Measurements from ENCODE around the gene ZNF346.

The ZNF346 gene

GRCh38 chr5:177089127-177089526, 66.6 kb downstream of the ZNF346 start:
- no CpG with 5 or more reads among the region's 5 CpGs for WGBS (ENCODE audit: extremely low coverage, insufficient coverage, insufficient read length)
- no peak overlapping the region for H4K12ac ChIP-seq (ENCODE audit: low read depth, low read length)

GRCh38 chr5:177089825-177090641, 67.5 kb downstream of the ZNF346 start:
- Histone ChIP-seq H3K79me2 (ENCODE audit: control insufficient read depth, insufficient read depth, low read length, poor library complexity) (peaks cover 2% of the 10 kb centered on the region), H3K79me1 (ENCODE audit: low read length) (peaks cover 6% of the 10 kb centered on the region), H2AFZ (ENCODE audit: insufficient read depth, low read length, poor library complexity) (no peak overlapping the region)

More at GRCh38 chr5:177089127-177089526, 66.6 kb downstream of the ZNF346 start:
- Histone ChIP-seq H3K79me1 (ENCODE audit: low read length) (peaks cover 6% of the 10 kb centered on the region), H2AFZ (ENCODE audit: insufficient read depth, low read length, poor library complexity) (no peak overlapping the region), H3K9me3 (ENCODE audit: insufficient read depth, low read depth, low read length) (peaks cover 2% of the 10 kb centered on the region), H3K27me3 (ENCODE audit: insufficient read depth, low read length) (no peaks in the 10 kb centered on the region), H2BK5ac (ENCODE audit: low read depth, low read length, poor library complexity) (no peak overlapping the region), H3K36me3 (ENCODE audit: control insufficient read depth in 1 of 2, insufficient read depth in 2 of 2, low read length in 2 of 2) (no peaks in the 10 kb centered on the region), H3K27ac (ENCODE audit: low read depth, low read length) (no peak overlapping the region), H3K23ac (ENCODE audit: low read length) (no peak overlapping the region), H3K4me3 (ENCODE audit: low read depth, low read length) (no peak overlapping the region), H2BK120ac (ENCODE audit: insufficient read depth, low read length, poor library complexity) (no peak overlapping the region), H4K91ac (ENCODE audit: low read depth, low read length) (no peak overlapping the region), H3K79me2 (ENCODE audit: control insufficient read depth, insufficient read depth, low read length, poor library complexity) (peaks cover 2% of the 10 kb centered on the region), H2BK12ac (ENCODE audit: low read length) (no peak overlapping the region), H3K9ac (ENCODE audit: low read length) (no peak overlapping the region), H2AK5ac (ENCODE audit: low read length) (no peak overlapping the region), H3K4ac (ENCODE audit: low read depth, low read length) (no peak overlapping the region), H3K4me2 (ENCODE audit: low read length) (no peak overlapping the region), H3K4me1 (ENCODE audit: control insufficient read depth in 1 of 2, insufficient read depth in 2 of 2, low read length in 2 of 2) (peaks cover 8 to 10% of the 10 kb centered on the region in 2 experiments), H3K18ac (ENCODE audit: low read length) (no peak overlapping the region), H4K8ac (ENCODE audit: low read depth, low read length) (no peak overlapping the region), H3K14ac (ENCODE audit: low read length) (no peak overlapping the region)
- no peak for DNase-seq

GRCh38 chr5:177090813-177091212, 68.3 kb downstream of the ZNF346 start:
- WGBS (ENCODE audit: extremely low coverage, insufficient coverage, insufficient read length), result no CpG with 5 or more reads among the region's 13 CpGs

More at GRCh38 chr5:177089825-177090641, 67.5 kb downstream of the ZNF346 start:
- no peak for DNase-seq
- Histone ChIP-seq H3K9ac (ENCODE audit: low read length) (no peak overlapping the region), H3K18ac (ENCODE audit: low read length) (no peak overlapping the region), H3K27ac (ENCODE audit: low read depth, low read length) (no peak overlapping the region), H4K8ac (ENCODE audit: low read depth, low read length) (no peak overlapping the region), H2BK12ac (ENCODE audit: low read length) (no peak overlapping the region), H3K36me3 (ENCODE audit: control insufficient read depth in 1 of 2, insufficient read depth in 2 of 2, low read length in 2 of 2) (no peaks in the 10 kb centered on the region), H4K12ac (ENCODE audit: low read depth, low read length) (no peak overlapping the region), H3K23ac (ENCODE audit: low read length) (no peak overlapping the region), H3K14ac (ENCODE audit: low read length) (no peak overlapping the region), H3K4me3 (ENCODE audit: low read depth, low read length) (no peak overlapping the region), H2BK5ac (ENCODE audit: low read depth, low read length, poor library complexity) (no peak overlapping the region), H2AK5ac (ENCODE audit: low read length) (no peak overlapping the region), H3K4me1 (ENCODE audit: control insufficient read depth in 1 of 2, insufficient read depth in 2 of 2, low read length in 2 of 2) (peaks cover 10 to 11% of the 10 kb centered on the region in 2 experiments), H3K4ac (ENCODE audit: low read depth, low read length) (no peak overlapping the region), H2BK120ac (ENCODE audit: insufficient read depth, low read length, poor library complexity) (no peak overlapping the region), H3K27me3 (ENCODE audit: insufficient read depth, low read length) (no peaks in the 10 kb centered on the region), H3K4me2 (ENCODE audit: low read length) (no peak overlapping the region), H3K9me3 (ENCODE audit: insufficient read depth, low read depth, low read length) (peaks cover 2% of the 10 kb centered on the region), H4K91ac (ENCODE audit: low read depth, low read length) (no peak overlapping the region)
- WGBS (ENCODE audit: extremely low coverage, insufficient coverage, insufficient read length), result no CpG with 5 or more reads among the region's 21 CpGs

GRCh38 chr5:177091232-177091631, 68.7 kb downstream of the ZNF346 start:
- no CpG with 5 or more reads among the region's 3 CpGs for WGBS (ENCODE audit: extremely low coverage, insufficient coverage, insufficient read length)
- H2BK12ac ChIP-seq (ENCODE audit: low read length), result no peak overlapping the region
- H3K18ac ChIP-seq (ENCODE audit: low read length), result no peak overlapping the region
- no peak for DNase-seq
- H3K4ac ChIP-seq (ENCODE audit: low read depth, low read length), result no peak overlapping the region
- H3K27ac ChIP-seq (ENCODE audit: low read depth, low read length), result no peak overlapping the region
- peaks cover 10 to 14% of the 10 kb centered on the region in 2 experiments for H3K4me1 ChIP-seq (ENCODE audit: control insufficient read depth in 1 of 2, insufficient read depth in 2 of 2, low read length in 2 of 2)
- peaks cover 6% of the 10 kb centered on the region for H3K79me1 ChIP-seq (ENCODE audit: low read length)
- no peak overlapping the region for H3K9ac ChIP-seq (ENCODE audit: low read length)
- H2AK5ac ChIP-seq (ENCODE audit: low read length), result no peak overlapping the region
- H3K36me3 ChIP-seq (ENCODE audit: control insufficient read depth in 1 of 2, insufficient read depth in 2 of 2, low read length in 2 of 2), result no peaks in the 10 kb centered on the region
- H3K23ac ChIP-seq (ENCODE audit: low read length), result no peak overlapping the region
- no peak overlapping the region for H2AFZ ChIP-seq (ENCODE audit: insufficient read depth, low read length, poor library complexity)
- no peak overlapping the region for H4K91ac ChIP-seq (ENCODE audit: low read depth, low read length)
- peaks cover 2% of the 10 kb centered on the region for H3K79me2 ChIP-seq (ENCODE audit: control insufficient read depth, insufficient read depth, low read length, poor library complexity)
- H3K4me3 ChIP-seq (ENCODE audit: low read depth, low read length), result no peak overlapping the region
- no peaks in the 10 kb centered on the region for H3K27me3 ChIP-seq (ENCODE audit: insufficient read depth, low read length)
- no peak overlapping the region for H4K12ac ChIP-seq (ENCODE audit: low read depth, low read length)
- H4K8ac ChIP-seq (ENCODE audit: low read depth, low read length), result no peak overlapping the region
- H3K14ac ChIP-seq (ENCODE audit: low read length), result no peak overlapping the region
- peaks cover 2% of the 10 kb centered on the region for H3K9me3 ChIP-seq (ENCODE audit: insufficient read depth, low read depth, low read length)
- H2BK120ac ChIP-seq (ENCODE audit: insufficient read depth, low read length, poor library complexity), result no peak overlapping the region
- no peak overlapping the region for H3K4me2 ChIP-seq (ENCODE audit: low read length)
- H2BK5ac ChIP-seq (ENCODE audit: low read depth, low read length, poor library complexity), result no peak overlapping the region

More at GRCh38 chr5:177090813-177091212, 68.3 kb downstream of the ZNF346 start:
- Histone ChIP-seq H2AFZ (ENCODE audit: insufficient read depth, low read length, poor library complexity) (no peak overlapping the region), H3K18ac (ENCODE audit: low read length) (no peak overlapping the region), H2BK120ac (ENCODE audit: insufficient read depth, low read length, poor library complexity) (no peak overlapping the region), H3K27me3 (ENCODE audit: insufficient read depth, low read length) (no peaks in the 10 kb centered on the region), H3K4ac (ENCODE audit: low read depth, low read length) (no peak overlapping the region), H3K4me3 (ENCODE audit: low read depth, low read length) (no peak overlapping the region), H3K4me2 (ENCODE audit: low read length) (no peak overlapping the region), H3K14ac (ENCODE audit: low read length) (no peak overlapping the region), H3K9me3 (ENCODE audit: insufficient read depth, low read depth, low read length) (peaks cover 2% of the 10 kb centered on the region), H2AK5ac (ENCODE audit: low read length) (no peak overlapping the region), H3K36me3 (ENCODE audit: control insufficient read depth in 1 of 2, insufficient read depth in 2 of 2, low read length in 2 of 2) (no peaks in the 10 kb centered on the region), H3K79me2 (ENCODE audit: control insufficient read depth, insufficient read depth, low read length, poor library complexity) (peaks cover 2% of the 10 kb centered on the region), H3K23ac (ENCODE audit: low read length) (no peak overlapping the region), H3K79me1 (ENCODE audit: low read length) (peaks cover 6% of the 10 kb centered on the region), H4K12ac (ENCODE audit: low read depth, low read length) (no peak overlapping the region), H3K9ac (ENCODE audit: low read length) (no peak overlapping the region), H4K8ac (ENCODE audit: low read depth, low read length) (no peak overlapping the region), H2BK5ac (ENCODE audit: low read depth, low read length, poor library complexity) (no peak overlapping the region), H3K27ac (ENCODE audit: low read depth, low read length) (no peak overlapping the region), H2BK12ac (ENCODE audit: low read length) (no peak overlapping the region), H4K91ac (ENCODE audit: low read depth, low read length) (no peak overlapping the region), H3K4me1 (ENCODE audit: control insufficient read depth in 1 of 2, insufficient read depth in 2 of 2, low read length in 2 of 2) (peaks cover 10 to 14% of the 10 kb centered on the region in 2 experiments)
- no peak for DNase-seq

All from trophoblast cell (in vitro differentiated cells and primary cell).